ENCODE data around the gene ACACA.

ACACA gene

GRCh38 chr17:37406635-37407461 is at the start of gene ACACA, which contains the start of gene TADA2A (continued):
- TF ChIP-seq ZNF239 (tag by site-specific recombination; IDR thresholded peaks at IDR 0.05), result no peak
- TF ChIP-seq ZNF302 (tag by site-specific recombination; IDR thresholded peaks at IDR 0.05; ENCODE audit: low read depth), result no peak

- H3K4me3 ChIP-seq (ENCODE audit: low read depth, low read length), result no peak overlapping the region
- peak; percentile 93 for TF ChIP-seq SCRT2 (tag by site-specific recombination; IDR thresholded peaks at IDR 0.05)
- peak; percentile 84 for TF ChIP-seq SCRT1 (tag by site-specific recombination; IDR thresholded peaks at IDR 0.05; ENCODE audit: borderline replicate concordance)
- no peak for TF ChIP-seq ZNF18 (tag by site-specific recombination; IDR thresholded peaks at IDR 0.05)
- ChIA-PET CTCF (interaction anchor here (1.0 to 2.4 kb wide), 3 partner anchors 11 to 77 kb away, joined by 3 to 17 read pairs (median 4); no protein-coding TSS in a partner anchor), POLR2A (interaction anchor here (0.5 kb wide), 1 partner anchor 33 kb away, joined by 3 read pairs; no protein-coding TSS in a partner anchor)
- peaks cover 6% of the 10 kb centered on the region; the same call in 1 of the 2 replicates for H3K4me1 ChIP-seq (ENCODE audit: control insufficient read depth, insufficient read depth, low read length)
- no peaks in the 10 kb centered on the region for H3K9me3 ChIP-seq (ENCODE audit: control insufficient read depth, insufficient read depth, low read depth, low read length)
- H3K27ac ChIP-seq (ENCODE audit: extremely low read depth, low read depth, low read length), result no peak overlapping the region
- H3K36me3 ChIP-seq (ENCODE audit: control insufficient read depth in 2 of 2, insufficient read depth in 1 of 2, low read length in 2 of 2), result peaks cover 44 to 59% of the 10 kb centered on the region in 2 experiments
Measured at GRCh38 chr17:37450112-37450511, 43.5 kb upstream of the ACACA start.

GRCh38 chr17:37447641-37448040 is 41.0 kb upstream of the ACACA start:
- Histone ChIP-seq H3K9me3 (ENCODE audit: control insufficient read depth, insufficient read depth, low read depth, low read length) (no peaks in the 10 kb centered on the region), H3K36me3 (ENCODE audit: control insufficient read depth in 2 of 2, insufficient read depth in 1 of 2, low read length in 2 of 2) (peaks cover 62 to 77% of the 10 kb centered on the region in 2 experiments), H3K27ac (ENCODE audit: extremely low read depth, low read depth, low read length) (no peak overlapping the region), H3K4me1 (ENCODE audit: control insufficient read depth, insufficient read depth, low read length) (peaks cover 6% of the 10 kb centered on the region; the same call in 1 of the 2 replicates), H3K4me3 (ENCODE audit: low read depth, low read length) (no peak overlapping the region)
- CTCF ChIA-PET, result interaction anchor here (0.9 to 1.1 kb wide), 2 partner anchors 9 to 17 kb away, joined by 3 to 5 read pairs; no protein-coding TSS in a partner anchor
- TF ChIP-seq ZNF2 (tag by site-specific recombination; IDR thresholded peaks at IDR 0.05), result no peak
- TF ChIP-seq GLI2 (tag by site-specific recombination; IDR thresholded peaks at IDR 0.05; ENCODE audit: borderline replicate concordance, low read depth), result no peak
- TF ChIP-seq ZNF629 (tag by site-specific recombination; IDR thresholded peaks at IDR 0.05), result 0 out of 2 replicates have a peak, but pooled peaks have one; percentile 8
- TF ChIP-seq GFI1B (tag by site-specific recombination; IDR thresholded peaks at IDR 0.05), result peak; percentile 85
- no peak for TF ChIP-seq ZNF169 (tag by site-specific recombination; IDR thresholded peaks at IDR 0.05)
- no peak for TF ChIP-seq ZNF274 (IDR thresholded peaks at IDR 0.05; ENCODE audit: low read length)
- TF ChIP-seq ZNF274 (tag by site-specific recombination; IDR thresholded peaks at IDR 0.05; ENCODE audit: borderline replicate concordance), result no peak
- no peak for TF ChIP-seq ZNF433 (tag by site-specific recombination; IDR thresholded peaks at IDR 0.05; ENCODE audit: low read depth)
- TF ChIP-seq REPIN1 (tag by site-specific recombination; IDR thresholded peaks at IDR 0.05; ENCODE audit: low read depth), result no peak
- no peak for TF ChIP-seq TRIM28 (IDR thresholded peaks at IDR 0.05; ENCODE audit: borderline replicate concordance, low read length)
- no peak for TF ChIP-seq ZNF510 (tag by site-specific recombination; IDR thresholded peaks at IDR 0.05; ENCODE audit: insufficient replicate concordance)
- TF ChIP-seq ZSCAN5A (tag by site-specific recombination; IDR thresholded peaks at IDR 0.05), result no peak
- TF ChIP-seq SP3 (tag by site-specific recombination; IDR thresholded peaks at IDR 0.05), result no peak
- TF ChIP-seq ZFHX2 (tag by site-specific recombination; conservative IDR thresholded peaks at IDR 0.05), result no peak
- TF ChIP-seq KLF17 (tag by site-specific recombination; IDR thresholded peaks at IDR 0.05), result no peak
- no peak for TF ChIP-seq ATF2 (tag by site-specific recombination; IDR thresholded peaks at IDR 0.05; ENCODE audit: low read depth)
- no peak for TF ChIP-seq SCRT1 (tag by site-specific recombination; IDR thresholded peaks at IDR 0.05; ENCODE audit: borderline replicate concordance)
- no peak for TF ChIP-seq ZNF280D (tag by site-specific recombination; IDR thresholded peaks at IDR 0.05)
- POLR2A ChIA-PET, result no interaction called here

Data from HEK293 (cell line).